ENCODE results near the gene NPFFR1. TPM values are rescaled to one million over a fixed set of nuclear protein-coding genes. Genes with fewer than 3 reads are reported as not detected.

Gene NPFFR1
- total and polyA plus RNA-seq, 10 donors: under 0.01 to 0.63 (median 0.09) TPM; not detected in 2

DNA sequence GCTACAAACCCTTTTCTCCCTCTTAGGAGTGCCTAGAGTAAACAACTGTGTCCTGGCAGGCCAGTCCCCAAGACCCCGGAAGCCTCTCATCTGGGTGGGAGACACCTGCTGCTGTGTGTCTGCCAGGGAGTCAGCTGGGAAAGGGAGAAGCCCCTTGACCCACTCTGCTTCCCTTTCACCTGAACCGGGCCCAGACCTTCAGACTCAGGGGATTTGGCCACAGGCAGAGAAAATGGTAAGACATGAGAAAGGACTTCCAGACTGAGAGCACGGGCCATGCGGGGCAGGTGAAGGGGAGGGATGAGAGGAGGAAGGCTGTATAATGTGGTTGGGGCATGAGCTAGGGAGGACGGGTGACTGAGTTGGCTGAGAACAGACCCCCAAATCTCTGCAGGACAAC lies 36.0 kb upstream of the NPFFR1 start:
- H3K27ac ChIP-seq: no peak overlapping the region
- DNase-seq: no peak
- no peaks in the 10 kb centered on the region for H3K9me3 ChIP-seq
- no peak overlapping the region for H3K4me3 ChIP-seq
- 81 to 90% (median 89%) methylated on average over 5 of the region's 5 CpGs for WGBS, 5 donors
- TF ChIP-seq POLR2A (IDR thresholded peaks at IDR 0.05) (no peak), POLR2AphosphoS5 (IDR thresholded peaks at IDR 0.05) (no peak)
- TF ChIP-seq, protein P1, sequence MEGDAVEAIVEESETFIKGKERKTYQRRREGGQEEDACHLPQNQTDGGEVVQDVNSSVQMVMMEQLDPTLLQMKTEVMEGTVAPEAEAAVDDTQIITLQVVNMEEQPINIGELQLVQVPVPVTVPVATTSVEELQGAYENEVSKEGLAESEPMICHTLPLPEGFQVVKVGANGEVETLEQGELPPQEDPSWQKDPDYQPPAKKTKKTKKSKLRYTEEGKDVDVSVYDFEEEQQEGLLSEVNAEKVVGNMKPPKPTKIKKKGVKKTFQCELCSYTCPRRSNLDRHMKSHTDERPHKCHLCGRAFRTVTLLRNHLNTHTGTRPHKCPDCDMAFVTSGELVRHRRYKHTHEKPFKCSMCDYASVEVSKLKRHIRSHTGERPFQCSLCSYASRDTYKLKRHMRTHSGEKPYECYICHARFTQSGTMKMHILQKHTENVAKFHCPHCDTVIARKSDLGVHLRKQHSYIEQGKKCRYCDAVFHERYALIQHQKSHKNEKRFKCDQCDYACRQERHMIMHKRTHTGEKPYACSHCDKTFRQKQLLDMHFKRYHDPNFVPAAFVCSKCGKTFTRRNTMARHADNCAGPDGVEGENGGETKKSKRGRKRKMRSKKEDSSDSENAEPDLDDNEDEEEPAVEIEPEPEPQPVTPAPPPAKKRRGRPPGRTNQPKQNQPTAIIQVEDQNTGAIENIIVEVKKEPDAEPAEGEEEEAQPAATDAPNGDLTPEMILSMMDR (IDR thresholded peaks at IDR 0.05 in 8 of 11, conservative IDR thresholded peaks at IDR 0.05 in 3 of 11): no peak
- H3K27me3 ChIP-seq (replicated peaks in 1 of 7): no peaks in the 10 kb centered on the region
- peaks cover 17 to 62% (median 46%) of the 10 kb centered on the region in 6 donors for H3K4me1 ChIP-seq
- intact Hi-C loops (cut with DNase I; ENCODE audit: low total_unique reads): no loop called here
- no peaks in the 10 kb centered on the region for H3K36me3 ChIP-seq

DNA sequence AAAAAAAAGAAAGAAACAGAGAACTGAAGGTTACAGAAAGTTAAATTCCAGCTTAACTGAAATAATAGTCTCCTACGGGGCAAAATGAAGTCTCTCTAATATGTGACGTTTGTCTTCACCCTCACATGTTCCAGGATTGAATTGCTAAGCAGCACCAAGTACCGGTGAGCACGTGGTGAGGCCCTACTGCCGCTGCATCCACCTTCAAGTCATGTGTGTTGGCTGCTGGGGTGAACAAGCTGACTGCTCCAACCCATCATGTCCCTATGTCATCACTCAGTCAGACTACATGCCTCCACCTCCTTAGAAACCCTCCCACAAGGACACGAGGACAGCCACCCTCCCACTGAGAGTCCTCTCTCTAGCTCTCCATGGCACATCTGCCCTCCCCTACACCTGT lies 35.4 kb upstream of the NPFFR1 start:
- Histone ChIP-seq H3K27ac (no peak overlapping the region), H3K36me3 (no peaks in the 10 kb centered on the region), H3K4me3 (no peak overlapping the region), H3K27me3 (replicated peaks in 1 of 7) (no peaks in the 10 kb centered on the region), H3K9me3 (no peaks in the 10 kb centered on the region), H3K4me1 (peaks cover 10 to 56% (median 39%) of the 10 kb centered on the region in 6 donors)
- DNase-seq: no peak
- WGBS, 5 donors: 84 to 91% (median 91%) methylated on average over 6 of the region's 6 CpGs
- intact Hi-C loops (cut with DNase I; ENCODE audit: low total_unique reads): no loop called here
- TF ChIP-seq POLR2A (IDR thresholded peaks at IDR 0.05): no peak
- TF ChIP-seq, protein P1 (IDR thresholded peaks at IDR 0.05 in 8 of 11, conservative IDR thresholded peaks at IDR 0.05 in 3 of 11): no peak
- no peak for TF ChIP-seq POLR2AphosphoS5 (IDR thresholded peaks at IDR 0.05)

DNA sequence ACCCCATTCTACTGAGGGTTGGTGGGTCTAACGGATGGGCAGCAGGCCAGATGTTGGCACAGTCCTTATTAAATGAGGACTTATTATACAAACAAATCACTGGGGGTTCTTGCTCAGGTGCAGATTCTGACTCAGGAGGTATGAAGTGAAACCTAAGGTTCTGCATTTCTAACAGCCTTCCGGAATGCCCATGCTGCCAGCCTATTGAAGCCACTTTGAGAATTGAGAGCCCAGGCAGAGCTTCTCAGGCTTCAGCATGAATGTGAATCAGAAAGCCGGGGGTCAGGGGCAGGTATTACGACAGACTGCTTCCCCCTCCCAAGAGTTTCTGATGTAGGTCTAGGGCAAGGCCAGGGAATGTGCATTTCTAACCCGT lies 34.1 kb upstream of the NPFFR1 start:
- DNase-seq: peak; percentile 53
- WGBS, 5 donors: 55 to 80% (median 65%) methylated on average over 5 of the region's 5 CpGs
- Histone ChIP-seq H3K27me3 (replicated peaks in 1 of 7) (no peaks in the 10 kb centered on the region), H3K36me3 (no peaks in the 10 kb centered on the region), H3K4me1 (peaks cover 3 to 44% (median 28%) of the 10 kb centered on the region in 6 donors), H3K9me3 (no peaks in the 10 kb centered on the region), H3K4me3 (no peak overlapping the region), H3K27ac (peak overlapping the region in 1 of 8 donors; percentile 16)
- intact Hi-C loops (cut with DNase I; ENCODE audit: low total_unique reads): no loop called here
- no peak for TF ChIP-seq POLR2A (IDR thresholded peaks at IDR 0.05)
- TF ChIP-seq, protein P1 (IDR thresholded peaks at IDR 0.05 in 8 of 11, conservative IDR thresholded peaks at IDR 0.05 in 3 of 11): no peak
- no peak for TF ChIP-seq POLR2AphosphoS5 (IDR thresholded peaks at IDR 0.05)

DNA sequence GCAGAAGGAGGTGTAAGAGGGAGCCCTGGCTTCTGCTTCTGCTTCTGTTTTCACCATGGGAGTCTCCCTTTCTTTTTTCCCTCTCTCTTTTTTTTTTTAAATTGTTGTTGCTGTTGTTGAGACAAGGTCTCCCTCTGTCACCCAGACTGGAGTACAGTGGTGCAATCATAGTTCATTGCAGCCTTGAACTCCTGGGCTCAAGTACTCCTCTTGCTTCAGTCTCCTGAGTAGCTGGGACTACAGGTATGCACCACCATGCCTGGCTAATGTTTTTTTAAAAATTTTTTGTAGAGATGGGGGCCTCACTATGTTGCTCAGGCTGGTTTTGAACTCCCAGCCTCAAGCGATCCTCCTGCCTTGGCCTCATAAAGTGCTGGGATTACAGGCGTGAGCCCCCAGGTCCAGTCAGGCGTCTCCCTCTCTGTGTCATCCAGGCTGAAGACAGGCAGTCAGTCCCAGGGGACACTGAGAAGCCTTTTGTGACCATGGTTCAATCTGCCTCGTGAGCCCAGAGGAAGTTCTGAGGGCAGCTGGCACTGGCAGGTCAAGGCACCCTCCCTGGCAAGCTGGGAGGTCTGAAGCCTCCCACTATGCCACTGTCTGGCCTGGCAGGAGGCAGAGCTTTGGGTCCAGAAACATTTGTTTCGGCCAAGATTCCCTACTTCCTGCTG lies 33.6 kb upstream of the NPFFR1 start:
- no peaks in the 10 kb centered on the region for H3K9me3 ChIP-seq
- intact Hi-C loops (cut with DNase I; ENCODE audit: low total_unique reads): no loop called here
- H3K27ac ChIP-seq: peak overlapping the region in 1 of 8 donors; percentile 16
- 42 to 65% (median 59%) methylated on average over 5 of the region's 5 CpGs for WGBS, 5 donors
- TF ChIP-seq, protein P1 (IDR thresholded peaks at IDR 0.05 in 8 of 11, conservative IDR thresholded peaks at IDR 0.05 in 3 of 11): no peak
- TF ChIP-seq POLR2AphosphoS5 (IDR thresholded peaks at IDR 0.05): peak in 2 of 3 donors; percentile 46 to 62
- DNase-seq: peak; percentile 80
- no peak overlapping the region for H3K4me3 ChIP-seq
- peaks cover 3 to 38% (median 26%) of the 10 kb centered on the region in 6 donors for H3K4me1 ChIP-seq
- no peaks in the 10 kb centered on the region for H3K27me3 ChIP-seq (replicated peaks in 1 of 7)
- no peaks in the 10 kb centered on the region for H3K36me3 ChIP-seq
